SK-N-SH treated with all-trans-retinoic acid at 6 μM for 48 hours (cell line): ENCODE data around the gene CFAP61.
A peak's percentile ranks its signal among the peaks of the same experiment; 100 is the strongest.

Source experiments
- ATAC-seq: fragments of 200-7000 bp; cut with Tn5 transposase; 3 replicates; pipeline ENCODE4 v1.9.1; 2020; ENCODE audit warnings: mild to moderate bottlenecking, moderate library complexity
- ARNTL ChIP-seq: fragments of 450-650 bp; formaldehyde crosslinking; IDR thresholded peaks from 2 replicates; pipeline ENCODE4 v1.5.0; 2020; ENCODE audit warnings: low read depth, mild to moderate bottlenecking, moderate library complexity, borderline replicate concordance
- BACH2 ChIP-seq: fragments of 250-450 bp; sonication (Bioruptor Pico); IDR thresholded peaks from 2 replicates; pipeline ENCODE4 v1.9.0; 2021; ENCODE audit warnings: mild to moderate bottlenecking, borderline replicate concordance
- CREB5 ChIP-seq: fragments of 250-450 bp; sonication (Bioruptor Pico); IDR thresholded peaks from 2 replicates; pipeline ENCODE4 v1.5.1; 2020; ENCODE audit warnings: low read depth, mild to moderate bottlenecking, moderate library complexity
- CSDC2 ChIP-seq: fragments of 250-450 bp; sonication (Bioruptor Pico); IDR thresholded peaks from 2 replicates; pipeline ENCODE4 v1.5.0; 2020; ENCODE audit warnings: mild to moderate bottlenecking, moderate library complexity
- CSRNP3 ChIP-seq: fragments of 250-450 bp; sonication (Bioruptor Pico); IDR thresholded peaks from 2 replicates; pipeline ENCODE4 v1.5.1; 2021; ENCODE audit warnings: mild to moderate bottlenecking, moderate library complexity
- ESRRG ChIP-seq: fragments of 250-450 bp; sonication (Bioruptor Pico); IDR thresholded peaks from 2 replicates; pipeline ENCODE4 v1.6.1; 2021; ENCODE audit warnings: mild to moderate bottlenecking
- GLIS3 ChIP-seq: fragments of 250-450 bp; sonication (Bioruptor Pico); IDR thresholded peaks from 2 replicates; pipeline ENCODE4 v1.5.0; 2020; ENCODE audit warnings: mild to moderate bottlenecking, moderate library complexity
- ISL1 ChIP-seq: fragments of 250-450 bp; sonication (Bioruptor Pico); IDR thresholded peaks from 2 replicates; pipeline ENCODE4 v2.1.2; 2022; ENCODE audit warnings: mild to moderate bottlenecking, moderate library complexity
- OSR1 ChIP-seq: fragments of 250-450 bp; sonication (Bioruptor Pico); IDR thresholded peaks from 2 replicates; pipeline ENCODE4 v1.8.0; 2022; ENCODE audit warnings: moderate library complexity, mild to moderate bottlenecking, inconsistent platforms
- PATZ1 ChIP-seq: fragments of 250-450 bp; sonication (Bioruptor Pico); IDR thresholded peaks from 2 replicates; pipeline ENCODE4 v1.8.0; 2020; ENCODE audit warnings: mild to moderate bottlenecking, moderate library complexity, borderline replicate concordance
- POU6F1 ChIP-seq: fragments of 250-450 bp; sonication (Bioruptor Pico); IDR thresholded peaks from 2 replicates; pipeline ENCODE4 v1.8.0; 2021; ENCODE audit warnings: low read depth, mild to moderate bottlenecking, moderate library complexity, borderline replicate concordance
- PPARA ChIP-seq: fragments of 250-450 bp; sonication (Bioruptor Pico); IDR thresholded peaks from 2 replicates; pipeline ENCODE4 v1.5.0; 2020; ENCODE audit warnings: mild to moderate bottlenecking, borderline replicate concordance
- RARB ChIP-seq: fragments of 250-450 bp; sonication (Bioruptor Pico); IDR thresholded peaks from 2 replicates; pipeline ENCODE4 v1.8.0; 2021; ENCODE audit warnings: mild to moderate bottlenecking, moderate library complexity
- SNAI2 ChIP-seq: fragments of 250-450 bp; sonication (Bioruptor Pico); IDR thresholded peaks from 2 replicates; pipeline ENCODE4 v1.5.0; 2020; ENCODE audit warnings: mild to moderate bottlenecking, moderate library complexity
- TOX ChIP-seq: fragments of 250-450 bp; sonication (Bioruptor Pico); IDR thresholded peaks from 2 replicates; pipeline ENCODE4 v1.8.0; 2021; ENCODE audit warnings: mild to moderate bottlenecking, moderate library complexity, borderline replicate concordance
- TSHZ2 ChIP-seq: fragments of 250-450 bp; sonication (Bioruptor Pico); IDR thresholded peaks from 2 replicates; pipeline ENCODE4 v1.5.0; 2020; ENCODE audit warnings: mild to moderate bottlenecking, moderate library complexity
- ZC3H10 ChIP-seq: fragments of 250-450 bp; sonication (Bioruptor Pico); IDR thresholded peaks from 2 replicates; pipeline ENCODE4 v1.5.1; 2021; ENCODE audit warnings: mild to moderate bottlenecking, moderate library complexity
- ZFP3 ChIP-seq: fragments of 250-450 bp; sonication (Bioruptor Pico); IDR thresholded peaks from 2 replicates; pipeline ENCODE4 v1.5.0; 2020; ENCODE audit warnings: mild to moderate bottlenecking, moderate library complexity
- ZNF565 ChIP-seq: fragments of 450-650 bp; formaldehyde crosslinking; conservative IDR thresholded peaks from 2 replicates; pipeline ENCODE4 v1.5.0; 2020; ENCODE audit warnings: low read depth, mild to moderate bottlenecking, moderate library complexity
- ZNF70 ChIP-seq: fragments of 450-650 bp; formaldehyde crosslinking; IDR thresholded peaks from 2 replicates; pipeline ENCODE4 v1.5.0; 2020; ENCODE audit warnings: mild to moderate bottlenecking, moderate library complexity
- ZNF8 ChIP-seq: fragments of 450-650 bp; formaldehyde crosslinking; IDR thresholded peaks from 2 replicates; pipeline ENCODE4 v1.5.0; 2020; ENCODE audit warnings: mild to moderate bottlenecking, moderate library complexity

The CFAP61 gene

GRCh38 chr20:20237093-20237959, 185.0 kb downstream of the CFAP61 start:
- peak; percentile 90 for ATAC-seq
- TF ChIP-seq PPARA, result no peak
- TF ChIP-seq TSHZ2 (CRISPR knock-in tag), result no peak
- no peak for TF ChIP-seq POU6F1 (CRISPR knock-in tag)
- TF ChIP-seq GLIS3 (CRISPR knock-in tag), result no peak
- TF ChIP-seq ZC3H10 (CRISPR knock-in tag), result no peak
- no peak for TF ChIP-seq ZNF8 (CRISPR knock-in tag)
- no peak for TF ChIP-seq SNAI2 (CRISPR knock-in tag)
- no peak for TF ChIP-seq CSDC2 (CRISPR knock-in tag)
- TF ChIP-seq ZNF565 (CRISPR knock-in tag), result no peak
- no peak for TF ChIP-seq CSRNP3 (CRISPR knock-in tag)
- TF ChIP-seq BACH2 (CRISPR knock-in tag), result no peak
- no peak for TF ChIP-seq ZNF70 (CRISPR knock-in tag)
- no peak for TF ChIP-seq ARNTL (CRISPR knock-in tag)
- TF ChIP-seq ZFP3, result no peak
- TF ChIP-seq RARB (CRISPR knock-in tag), result no peak
- no peak for TF ChIP-seq ESRRG (CRISPR knock-in tag)
- no peak for TF ChIP-seq TOX (CRISPR knock-in tag)

- ATAC-seq, result no peak
- TF ChIP-seq RARB (CRISPR knock-in tag) (no peak), ZFP3 (no peak), CREB5 (CRISPR knock-in tag) (no peak), PPARA (no peak), PATZ1 (CRISPR knock-in tag) (no peak), ARNTL (CRISPR knock-in tag) (no peak), ZNF565 (CRISPR knock-in tag) (no peak), ZC3H10 (CRISPR knock-in tag) (no peak), TSHZ2 (CRISPR knock-in tag) (no peak), BACH2 (CRISPR knock-in tag) (no peak), CSDC2 (CRISPR knock-in tag) (no peak), CSRNP3 (CRISPR knock-in tag) (no peak), OSR1 (no peak), ZNF8 (CRISPR knock-in tag) (no peak), ISL1 (CRISPR knock-in tag) (no peak), POU6F1 (CRISPR knock-in tag) (no peak), ZNF70 (CRISPR knock-in tag) (no peak), GLIS3 (CRISPR knock-in tag) (no peak), TOX (CRISPR knock-in tag) (no peak)
Observed at GRCh38 chr20:20241976-20242375, 189.6 kb downstream of the CFAP61 start.
